Stimulated activated CD8-positive, alpha-beta memory T cell treated with anti-CD3 and anti-CD28 coated beads, Interleukin-15, amount 100 ng/mL, for 48 hours (primary cell): ENCODE results near the gene KRTCAP2.
A peak's percentile ranks its signal among the peaks of the same experiment; 100 is the strongest.
"Not testable (repeated sequence)": the region's sequence is repeated elsewhere in the genome, so short reads cannot be mapped to it uniquely, and the experiment has no call there.

Source experiments
- DNase-seq, 2 donors: peaks; one replicate each; pipeline ENCODE4 v3.0.0-alpha.2; 2020; ENCODE audit warnings: low read depth in 2 of 2

Gene KRTCAP2

GRCh38 chr1:155172732-155173477 lies at the start of gene KRTCAP2:
TSS of gene KRTCAP2 (minus strand) at chr1:155173304. CDS start at chr1:155173224, 80 bp downstream.
- peak; percentile 92 to 93 for DNase-seq

GRCh38 chr1:155220211-155220965 lies 47.3 kb upstream of the KRTCAP2 start:
- not testable (repeated sequence) for DNase-seq

- no peak for DNase-seq
Measured at GRCh38 chr1:155219592-155220031, 46.5 kb upstream of the KRTCAP2 start.

- DNase-seq, result no peak
Measured at GRCh38 chr1:155218854-155219591, 45.9 kb upstream of the KRTCAP2 start.

GRCh38 chr1:155214702-155215101 lies 41.6 kb upstream of the KRTCAP2 start:
- DNase-seq, result not testable (repeated sequence)

GRCh38 chr1:155212051-155212440 lies 38.9 kb upstream of the KRTCAP2 start:
- DNase-seq, result not testable (repeated sequence)

- DNase-seq, result not testable (repeated sequence)
Measured at GRCh38 chr1:155211381-155212050, 38.4 kb upstream of the KRTCAP2 start.

- no peak for DNase-seq
Measured at GRCh38 chr1:155210314-155211104, 37.4 kb upstream of the KRTCAP2 start.

- no peak for DNase-seq
Measured at GRCh38 chr1:155209312-155209721, 36.2 kb upstream of the KRTCAP2 start.

- peak; percentile 85 to 91 for DNase-seq
Measured at GRCh38 chr1:155208541-155209311, 35.6 kb upstream of the KRTCAP2 start, which contains the start of gene MTX1. TSS of gene MTX1 (plus strand) at chr1:155208695. CDS start at chr1:155208805, 110 bp downstream.

GRCh38 chr1:155207806-155208540 lies 34.9 kb upstream of the KRTCAP2 start, which contains the start of gene THBS3:
TSS of gene THBS3 (minus strand) at chr1:155207897. CDS start at chr1:155207876, 21 bp downstream.
- DNase-seq, result no peak

- DNase-seq, result peak; percentile 80 to 83
Measured at GRCh38 chr1:155206891-155207805, 34.0 kb upstream of the KRTCAP2 start.

- no peak for DNase-seq
Measured at GRCh38 chr1:155205969-155206593, 33.0 kb upstream of the KRTCAP2 start.

- DNase-seq, result no peak
Measured at GRCh38 chr1:155205035-155205434, 31.9 kb upstream of the KRTCAP2 start.

GRCh38 chr1:155202731-155203515 lies 29.8 kb upstream of the KRTCAP2 start:
- no peak for DNase-seq

GRCh38 chr1:155202198-155202597 lies 29.1 kb upstream of the KRTCAP2 start:
- no peak for DNase-seq

- DNase-seq, result no peak
Measured at GRCh38 chr1:155200920-155201319, 27.8 kb upstream of the KRTCAP2 start.
